Adrenal gland (tissue), 12 donors: ENCODE results near the gene RAMP1. TPM values are rescaled to one million over a fixed set of nuclear protein-coding genes. Genes with fewer than 3 reads are reported as not detected.

Experiments used
- DNase-seq, 7 donors: peaks; one replicate each; pipeline ENCODE4 v3.0.0-alpha.2; 2019 to 2020
- H3K27ac ChIP-seq, 5 donors: fragments of 200-600 bp; sonication (generic) in 4 of 5; 1 replicate in 3 of 5; 2 replicates in 2 of 5; pipeline versions ENCODE4 v1.5.1 to v1.8.0; 2016 to 2020; ENCODE audit warnings: mild to moderate bottlenecking in 1 of 5
- H3K27me3 ChIP-seq: fragments of 200-600 bp; 2 replicates; pipeline ENCODE4 v1.8.0; 2021
- H3K36me3 ChIP-seq, 2 donors: fragments of 200-600 bp; replicated peaks in 1 of 2; 1 replicate in 1 of 2; 2 replicates in 1 of 2; pipeline versions ENCODE4 v1.5.1 to v1.8.0; 2018 to 2022
- H3K4me1 ChIP-seq, 2 donors: fragments of 200-600 bp; replicated peaks in 1 of 2; 1 replicate in 1 of 2; 2 replicates in 1 of 2; pipeline versions ENCODE4 v1.5.1 to v1.8.0; 2018 to 2021
- H3K4me3 ChIP-seq, 4 donors: fragments of 200-600 bp; sonication (generic) in 3 of 4; one replicate each; pipeline ENCODE4 v1.5.1; 2016 to 2018
- H3K9me3 ChIP-seq, 3 donors: fragments of 200-600 bp; sonication (generic) in 1 of 3; replicated peaks in 1 of 3; 1 replicate in 2 of 3; 2 replicates in 1 of 3; pipeline versions ENCODE4 v1.5.1 to v1.8.0; 2016 to 2021
- CTCF ChIP-seq, 6 experiments: fragments of 450-650 bp in 4 of 6; fragments of 200-600 bp in 2 of 6; sonication (generic) in 1 of 6; IDR thresholded peaks; 1 replicate in 5 of 6; 2 replicates in 1 of 6; pipeline versions ENCODE4 v1.5.1 to v1.8.0; 2016 to 2021; ENCODE audit warnings: antibody characterized with exemption in 6 of 6, mild to moderate bottlenecking in 2 of 6, moderate library complexity in 1 of 6
- POLR2A ChIP-seq, 2 donors: fragments of 450-650 bp; IDR thresholded peaks; one replicate each; pipeline ENCODE4 v1.6.1; 2017; ENCODE audit warnings: antibody characterized with exemption in 2 of 2, mild to moderate bottlenecking in 2 of 2, moderate library complexity in 1 of 2
- WGBS, 4 donors: extraction: QIAGEN DNeasy Blood & Tissue Kit in 2 of 4; methylation state at CpG; one replicate each; pipeline versions ENCODE4 v1.1.5 to v1.1.7; 2013 to 2017; 5-methylcytosine and 5-hydroxymethylcytosine counted together
- intact Hi-C, 2 donors: fragments of 100-400 bp; cut with DNase I; formaldehyde crosslinking; loops; one replicate each; pipeline versions ENCODE4 v1.14.1 to v1.15.0; 2022 to 2023
- polyA plus RNA-seq, 3 donors: library from polyadenylated mRNA; stranded (reverse); fragments of 200-250 nt in 2 of 3; fragments of 350-450 nt in 1 of 3; fragmentation: Illumina TruSeq in 1 of 3; extraction: RNeasy Lipid Tissue Mini Kit (QIAGEN cat#74804) in 1 of 3; gene quantifications; one replicate each; pipeline ENCODE4 v1.2.3, GENCODE V29; 2013 to 2014
- total RNA-seq, 9 donors: library from RNA; depleted of rRNA in 4 of 9; stranded (reverse); fragments of >200 nt in 4 of 9; fragments of 120-200 nt in 1 of 9; fragmentation: NEBNext Ultra II Directional in 1 of 9; extraction: Animal tissue kit (Norgen Biotek cat#: 25700) in 1 of 9; gene quantifications; one replicate each; pipeline versions ENCODE4 v1.1.0 to v1.2.4, GENCODE V29; 2013 to 2023
- donor health status: healthy with polysubstance abuse.
- donor health status: Bipolar disorder and iron deficiency.
- donor health status: DM: yes; HTN: yes; CAD: no.
- donor health status: DM: no; HTN: no; CAD: no.
- donor health status: DM: no; HTN: no; CAD: no.
- donor health status: DM: yes; HTN: yes; CAD: no.

The RAMP1 gene
- total and polyA plus RNA-seq, 12 donors: 2.4 to 72.6 (median 17.2) TPM

- Histone ChIP-seq H3K4me3 (no peak overlapping the region), H3K27ac (no peak overlapping the region), H3K9me3 (no peaks in the 10 kb centered on the region), H3K4me1 (no peaks in the 10 kb centered on the region), H3K27me3 (no peaks in the 10 kb centered on the region), H3K36me3 (no peaks in the 10 kb centered on the region)
- TF ChIP-seq POLR2A (IDR thresholded peaks at IDR 0.05) (no peak), CTCF (IDR thresholded peaks at IDR 0.05) (no peak)
- no peak for DNase-seq
- intact Hi-C loops: no loop called here
- 86 to 94% (median 94%) methylated on average over 5 to 12 of the region's 12 CpGs for WGBS, 4 donors
Observed at GRCh38 chr2:237910576-237911362, 51.3 kb downstream of the RAMP1 start.

GRCh38 chr2:237911363-237912017 lies 52.1 kb downstream of the RAMP1 start:
- Histone ChIP-seq H3K4me1 (no peaks in the 10 kb centered on the region), H3K27ac (no peak overlapping the region), H3K27me3 (no peaks in the 10 kb centered on the region), H3K9me3 (no peaks in the 10 kb centered on the region), H3K36me3 (no peaks in the 10 kb centered on the region), H3K4me3 (no peak overlapping the region)
- DNase-seq: no peak
- 57 to 89% (median 83%) methylated on average over 2 to 28 of the region's 28 CpGs for WGBS, 4 donors
- TF ChIP-seq CTCF (IDR thresholded peaks at IDR 0.05): no peak
- TF ChIP-seq POLR2A (IDR thresholded peaks at IDR 0.05): no peak
- intact Hi-C loops: no loop called here

GRCh38 chr2:237912271-237913192 lies 53.1 kb downstream of the RAMP1 start:
- Histone ChIP-seq H3K27me3 (no peaks in the 10 kb centered on the region), H3K36me3 (no peaks in the 10 kb centered on the region), H3K4me1 (no peaks in the 10 kb centered on the region), H3K9me3 (no peaks in the 10 kb centered on the region), H3K4me3 (no peak overlapping the region), H3K27ac (no peak overlapping the region)
- TF ChIP-seq POLR2A (IDR thresholded peaks at IDR 0.05) (no peak), CTCF (IDR thresholded peaks at IDR 0.05) (no peak)
- no peak for DNase-seq
- WGBS, 4 donors: 82 to 88% (median 87%) methylated on average over 16 to 28 of the region's 28 CpGs
- intact Hi-C loops: no loop called here
